ENCODE results near the gene SCTR.

SCTR gene

GRCh38 chr2:119517433-119517832, 6.8 kb downstream of the SCTR start:
- peak; percentile 66 for TF ChIP-seq CTCF (IDR thresholded peaks at IDR 0.05)
- peaks cover 3% of the 10 kb centered on the region for H3K9me3 Mint-ChIP-seq
- no peaks in the 10 kb centered on the region for H3K36me3 Mint-ChIP-seq (ENCODE audit: low read depth)
- H3K4me1 Mint-ChIP-seq: no peaks in the 10 kb centered on the region
- H3K27ac Mint-ChIP-seq: no peak overlapping the region
- peaks cover 72% of the 10 kb centered on the region for H3K27me3 Mint-ChIP-seq (ENCODE audit: low read depth, poor library complexity)
- H3K4me3 Mint-ChIP-seq: no peak overlapping the region
- DNase-seq: peak; percentile 69

- Mint-ChIP-seq H3K4me1 (no peaks in the 10 kb centered on the region), H3K36me3 (ENCODE audit: low read depth) (no peaks in the 10 kb centered on the region), H3K9me3 (peaks cover 3% of the 10 kb centered on the region), H3K27ac (no peak overlapping the region), H3K4me3 (no peak overlapping the region), H3K27me3 (ENCODE audit: low read depth, poor library complexity) (peaks cover 70% of the 10 kb centered on the region)
- no peak for TF ChIP-seq CTCF (IDR thresholded peaks at IDR 0.05)
- DNase-seq: no peak
These were observed 8.2 kb downstream of the SCTR start for GRCh38 chr2:119516121-119516520.

- Mint-ChIP-seq H3K27ac (no peak overlapping the region), H3K4me3 (no peak overlapping the region), H3K9me3 (peaks cover 3% of the 10 kb centered on the region), H3K36me3 (ENCODE audit: low read depth) (no peaks in the 10 kb centered on the region), H3K4me1 (no peaks in the 10 kb centered on the region), H3K27me3 (ENCODE audit: low read depth, poor library complexity) (peaks cover 60% of the 10 kb centered on the region)
- TF ChIP-seq CTCF (IDR thresholded peaks at IDR 0.05): no peak
- no peak for DNase-seq
These were observed 10.5 kb downstream of the SCTR start for GRCh38 chr2:119513832-119514231.

- H3K4me3 Mint-ChIP-seq: no peak overlapping the region
- H3K9me3 Mint-ChIP-seq: peaks cover 3% of the 10 kb centered on the region
- no peak overlapping the region for H3K27ac Mint-ChIP-seq
- H3K27me3 Mint-ChIP-seq (ENCODE audit: low read depth, poor library complexity): peaks cover 57% of the 10 kb centered on the region
- no peak for DNase-seq
- no peak for TF ChIP-seq CTCF (IDR thresholded peaks at IDR 0.05)
- no peaks in the 10 kb centered on the region for H3K4me1 Mint-ChIP-seq
- no peaks in the 10 kb centered on the region for H3K36me3 Mint-ChIP-seq (ENCODE audit: low read depth)
These were observed 11.3 kb downstream of the SCTR start for GRCh38 chr2:119512946-119513345.

GRCh38 chr2:119511989-119512388, 12.3 kb downstream of the SCTR start:
- H3K9me3 Mint-ChIP-seq: peaks cover 3% of the 10 kb centered on the region
- H3K27ac Mint-ChIP-seq: no peak overlapping the region
- H3K4me1 Mint-ChIP-seq: no peaks in the 10 kb centered on the region
- H3K27me3 Mint-ChIP-seq (ENCODE audit: low read depth, poor library complexity): peaks cover 52% of the 10 kb centered on the region
- TF ChIP-seq CTCF (IDR thresholded peaks at IDR 0.05): no peak
- H3K36me3 Mint-ChIP-seq (ENCODE audit: low read depth): no peaks in the 10 kb centered on the region
- no peak for DNase-seq
- no peak overlapping the region for H3K4me3 Mint-ChIP-seq

- no peaks in the 10 kb centered on the region for H3K4me1 Mint-ChIP-seq
- H3K27ac Mint-ChIP-seq: no peak overlapping the region
- no peaks in the 10 kb centered on the region for H3K36me3 Mint-ChIP-seq (ENCODE audit: low read depth)
- no peak for DNase-seq
- no peak overlapping the region for H3K4me3 Mint-ChIP-seq
- peaks cover 10% of the 10 kb centered on the region for H3K9me3 Mint-ChIP-seq
- H3K27me3 Mint-ChIP-seq (ENCODE audit: low read depth, poor library complexity): peaks cover 36% of the 10 kb centered on the region
- no peak for TF ChIP-seq CTCF (IDR thresholded peaks at IDR 0.05)
These were observed 15.5 kb downstream of the SCTR start for GRCh38 chr2:119508756-119509155.
